GM10248 (cell line): ENCODE results near the gene ZNF677.
"Not testable (repeated sequence)": the region's sequence is repeated elsewhere in the genome, so short reads cannot be mapped to it uniquely, and the experiment has no call there.

ENCODE experiments used
- CTCF ChIA-PET: fragments of 300-600 bp; sonication (Branson Sonifier 250); formaldehyde crosslinking; extraction: SDS; loops from one replicate; lab custom pipeline; 2021; ENCODE audit warnings: antibody characterized with exemption; lab: Yijun Ruan, JAX
- POLR2A ChIA-PET: fragments of 350-650 bp; sonication (Branson Sonifier 250); formaldehyde crosslinking; extraction: SDS; loops from one replicate; lab custom pipeline; 2020; ENCODE audit warnings: antibody characterized with exemption; lab: Yijun Ruan, JAX
- DNase-seq: peaks from one replicate; pipeline ENCODE4 v3.0.0; 2012; ENCODE audit errors: extremely low spot score
- CTCF ChIP-seq: IDR thresholded peaks from 2 replicates; pipeline ENCODE4 v1.5.1; 2012; ENCODE audit warnings: mild to moderate bottlenecking, low read depth; ENCODE audit errors: extremely low read depth, missing control alignments, control extremely low read depth

ZNF677 gene

GRCh38 chr19:53190253-53190652 is 64.4 kb downstream of the ZNF677 start:
- no peak for DNase-seq
- TF ChIP-seq CTCF, result no peak
- CTCF ChIA-PET, result interaction anchor here (1.2 kb wide), 1 partner anchor 9 kb away, joined by 6 read pairs; no protein-coding TSS in a partner anchor
- POLR2A ChIA-PET, result no interaction called here

GRCh38 chr19:53189691-53190198 is 64.9 kb downstream of the ZNF677 start:
- POLR2A ChIA-PET, CTCF ChIA-PET: not testable (repeated sequence)

More at GRCh38 chr19:53189691-53190198, 64.9 kb downstream of the ZNF677 start:
- not testable (repeated sequence) for DNase-seq
